GM21360 (cell line): Measurements from ENCODE around the gene GRID2IP.
A peak's percentile ranks its signal among the peaks of the same experiment; 100 is the strongest.
"Not testable (repeated sequence)": the region's sequence is repeated elsewhere in the genome, so short reads cannot be mapped to it uniquely, and the experiment has no call there.

Experiments used
- ATAC-seq: cut with Tn5 transposase; IDR thresholded peaks from one replicate; pipeline ENCODE4 v1.9.1; 2021; ENCODE audit warnings: mild to moderate bottlenecking, moderate library complexity; ENCODE audit not compliant: unreplicated experiment

The GRID2IP gene

DNA sequence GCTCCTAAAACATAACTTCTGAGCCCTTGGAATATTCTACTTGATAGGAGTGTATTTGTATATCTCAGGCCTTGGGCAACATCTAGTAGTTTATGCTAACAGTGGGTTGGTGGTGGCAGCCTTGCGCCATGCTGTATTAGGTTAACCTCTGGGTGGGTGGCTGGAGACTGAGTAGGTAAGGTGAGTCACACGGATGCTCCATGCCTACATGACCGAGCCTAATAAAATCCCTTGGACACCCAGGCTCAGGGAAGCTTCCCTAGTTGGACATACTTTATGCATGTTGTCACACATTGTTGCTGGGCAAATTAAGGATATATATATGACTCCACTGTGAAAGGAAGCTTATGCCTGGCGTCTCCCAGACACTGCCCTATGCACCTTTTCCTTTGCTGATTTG is 97.5 kb downstream of the GRID2IP start:
- ATAC-seq: no peak

DNA sequence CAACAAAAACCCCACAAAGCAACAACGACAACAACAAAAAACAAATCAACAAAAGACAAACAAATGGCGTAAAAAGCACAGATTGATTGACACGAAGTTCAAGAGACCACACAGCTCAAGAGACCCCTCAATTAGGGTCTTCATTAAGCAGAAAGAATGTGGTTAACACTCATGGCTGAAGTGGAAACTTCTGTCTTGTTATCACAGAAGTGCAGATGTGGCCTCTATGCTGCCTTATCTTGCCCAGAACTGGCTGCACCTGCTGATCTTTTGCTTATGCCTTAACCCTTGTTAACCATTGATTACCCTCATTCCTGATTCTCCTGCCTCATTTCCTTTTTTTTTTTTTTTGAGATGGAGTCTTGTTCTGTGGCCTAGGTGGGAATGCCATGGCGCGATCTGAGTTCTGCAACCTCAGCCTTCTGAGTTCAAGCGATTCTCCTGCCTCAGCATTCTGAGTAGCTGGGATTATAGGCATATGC is 100.0 kb downstream of the GRID2IP start:
- ATAC-seq: no peak

DNA sequence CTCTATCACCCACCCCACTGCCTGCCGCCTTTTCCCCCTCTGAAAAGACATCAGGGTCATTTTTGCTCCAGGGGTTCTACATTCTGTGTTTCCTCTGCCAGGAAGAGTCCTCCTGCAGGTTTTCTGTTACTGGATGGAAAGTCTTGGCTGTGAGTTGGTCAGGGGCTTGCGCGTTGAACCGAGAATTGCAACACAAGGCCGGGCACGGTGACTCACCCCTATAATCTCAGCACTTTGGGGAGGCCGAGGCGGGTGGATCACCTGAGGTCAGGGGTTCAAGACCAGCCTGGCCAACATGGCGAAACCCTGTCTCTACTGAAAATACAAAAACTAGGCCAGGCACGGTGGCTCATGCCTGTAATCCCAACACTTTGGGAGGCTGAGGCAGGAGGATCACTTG is 100.7 kb downstream of the GRID2IP start:
- ATAC-seq: not testable (repeated sequence)

- not testable (repeated sequence) for ATAC-seq
These were observed 101.4 kb downstream of the GRID2IP start for GRCh38 chr7:6449884-6450283.

DNA sequence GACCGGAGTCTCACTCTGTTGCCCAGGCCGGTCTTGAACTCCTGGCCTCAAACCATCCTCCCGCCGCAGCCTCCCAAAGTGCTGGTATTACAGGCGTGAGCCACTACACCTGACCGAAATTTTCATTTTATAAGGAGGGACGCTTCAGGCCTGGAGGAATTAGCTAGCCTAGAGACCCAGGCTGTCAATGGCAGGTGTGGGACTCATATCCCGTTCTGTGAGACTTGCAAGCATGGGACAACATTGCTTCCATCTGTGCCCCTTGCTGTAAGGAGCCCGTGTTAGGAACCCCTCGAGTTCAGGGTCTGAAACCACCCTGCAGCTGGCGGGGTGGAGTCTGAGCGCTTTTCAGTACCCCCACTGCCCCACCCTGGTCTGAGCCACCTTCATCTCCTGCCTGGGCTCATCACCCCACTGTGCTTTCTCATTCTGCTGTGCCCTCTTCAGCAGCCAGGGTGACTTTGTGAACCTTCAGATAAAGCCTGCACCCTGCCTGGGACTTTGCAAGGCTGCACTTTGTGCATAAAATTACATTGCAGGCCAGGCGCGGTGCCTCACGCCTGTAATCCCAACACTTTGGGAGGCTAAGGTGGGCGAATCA is 102.2 kb downstream of the GRID2IP start:
- no peak for ATAC-seq

DNA sequence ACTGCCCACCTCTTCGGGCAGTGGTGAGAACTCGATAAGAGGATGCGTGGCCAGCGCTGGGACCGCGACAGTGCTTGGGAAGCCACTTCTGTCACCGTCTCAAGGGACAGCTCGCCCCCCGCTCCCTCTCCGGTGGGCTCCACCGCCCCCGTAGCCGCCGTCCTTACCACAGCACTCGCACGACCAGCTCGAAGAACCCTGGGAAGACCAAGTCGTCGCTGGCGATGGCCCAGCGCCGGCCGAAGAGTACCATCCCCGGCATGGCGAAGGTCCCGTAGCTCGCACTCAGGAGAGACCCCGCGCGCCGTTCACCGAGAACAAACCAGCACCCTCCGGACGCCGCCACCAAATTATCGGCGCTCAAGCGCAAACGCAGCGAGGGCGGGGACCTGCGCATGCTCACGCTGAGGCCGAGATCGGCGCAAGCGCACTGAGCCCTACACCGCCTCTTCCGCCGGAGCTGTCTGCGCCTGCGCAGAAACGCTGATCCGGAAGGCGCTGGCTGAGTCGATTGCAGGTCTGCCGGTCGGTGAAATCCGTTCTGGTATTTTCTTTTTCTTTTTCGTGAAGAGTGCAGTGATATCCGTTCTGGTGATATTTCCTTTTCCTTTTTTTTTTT is 103.6 kb downstream of the GRID2IP start, which contains the start of gene DAGLB:
DAGLB (minus strand) TSS at position 374 of the 619 bp plus-strand sequence; CDS start at position 262, 112 bp downstream.
- peak; percentile 80 for ATAC-seq
